H9 (cell line): ENCODE results near the gene CUEDC1. TPM values are rescaled to one million over a fixed set of nuclear protein-coding genes. Genes with fewer than 3 reads are reported as not detected.

Experiments
- DNase-seq: peaks from one replicate; pipeline ENCODE4 v3.0.0-alpha.2; 2017
- H2AFZ ChIP-seq: one replicate; pipeline ENCODE4 v1.6.1; 2013; ENCODE audit warnings: mild to moderate bottlenecking, low read length, control low read depth, moderate library complexity
- H2AK5ac ChIP-seq: 2 replicates; pipeline ENCODE4 v1.6.1; 2013; ENCODE audit warnings: low read length, control low read depth, mixed read lengths; ENCODE audit not compliant: insufficient read length
- H2BK120ac ChIP-seq: one replicate; pipeline ENCODE4 v1.6.1; 2013; ENCODE audit warnings: low read depth, mild to moderate bottlenecking, low read length, control low read depth, inconsistent platforms; ENCODE audit not compliant: poor library complexity, severe bottlenecking
- H2BK12ac ChIP-seq: 2 replicates; pipeline ENCODE4 v1.6.1; 2013; ENCODE audit warnings: low read length, control low read depth, mixed read lengths, low read depth; ENCODE audit not compliant: insufficient read length
- H2BK15ac ChIP-seq: 2 replicates; pipeline ENCODE4 v1.6.1; 2013; ENCODE audit warnings: low read depth, low read length, control low read depth
- H2BK20ac ChIP-seq: one replicate; pipeline ENCODE4 v1.6.1; 2013; ENCODE audit warnings: low read depth, mild to moderate bottlenecking, low read length, control low read depth, inconsistent platforms; ENCODE audit not compliant: poor library complexity, severe bottlenecking
- H2BK5ac ChIP-seq: 2 replicates; pipeline ENCODE4 v1.6.1; 2013; ENCODE audit warnings: low read length, control low read depth, mixed read lengths; ENCODE audit not compliant: insufficient read length
- H3K14ac ChIP-seq: 2 replicates; pipeline ENCODE4 v1.6.1; 2013; ENCODE audit warnings: low read length, control low read depth; ENCODE audit not compliant: insufficient read depth
- H3K18ac ChIP-seq: 2 replicates; pipeline ENCODE4 v1.6.1; 2013; ENCODE audit warnings: low read depth, mild to moderate bottlenecking, mixed read lengths, low read length, control low read depth; ENCODE audit not compliant: insufficient read length
- H3K23ac ChIP-seq: 2 replicates; pipeline ENCODE4 v1.6.1; 2013; ENCODE audit warnings: low read length, control low read depth, mixed read lengths, low read depth; ENCODE audit not compliant: insufficient read length
- H3K23me2 ChIP-seq: 2 replicates; pipeline ENCODE4 v1.6.1; 2013; ENCODE audit warnings: low read depth, mild to moderate bottlenecking, mixed read lengths, low read length, control low read depth; ENCODE audit not compliant: insufficient read length, poor library complexity, severe bottlenecking
- H3K27ac ChIP-seq: 2 replicates; pipeline ENCODE4 v1.5.1; 2013; ENCODE audit warnings: low read length, control low read depth, mixed read lengths, low read depth; ENCODE audit not compliant: insufficient read length
- H3K27me3 ChIP-seq: 2 replicates; pipeline ENCODE4 v1.6.1; 2013; ENCODE audit warnings: low read length, control low read depth, inconsistent platforms; ENCODE audit not compliant: insufficient read depth
- H3K4ac ChIP-seq: 2 replicates; pipeline ENCODE4 v1.6.1; 2013; ENCODE audit warnings: low read depth, mild to moderate bottlenecking, control low read depth, inconsistent platforms, low read length, moderate library complexity
- H3K4me1 ChIP-seq: 2 replicates; pipeline ENCODE4 v1.6.1; 2013; ENCODE audit warnings: low read length, control low read depth, inconsistent platforms; ENCODE audit not compliant: insufficient read depth
- H3K4me2 ChIP-seq: 2 replicates; pipeline ENCODE4 v1.6.1; 2013; ENCODE audit warnings: low read length, control low read depth, mixed read lengths; ENCODE audit not compliant: insufficient read length, insufficient read depth
- H3K56ac ChIP-seq: 2 replicates; pipeline ENCODE4 v1.6.1; 2013; ENCODE audit warnings: low read depth, mild to moderate bottlenecking, mixed read lengths, low read length, control low read depth; ENCODE audit not compliant: insufficient read length
- H3K79me1 ChIP-seq: 2 replicates; pipeline ENCODE4 v1.6.1; 2013; ENCODE audit warnings: low read depth, mild to moderate bottlenecking, moderate library complexity, low read length, control low read depth, inconsistent platforms; ENCODE audit not compliant: insufficient read depth, poor library complexity, severe bottlenecking
- H3K79me2 ChIP-seq: 2 replicates; pipeline ENCODE4 v1.6.1; 2013; ENCODE audit warnings: low read length, control low read depth, inconsistent platforms; ENCODE audit not compliant: insufficient read depth
- H3K9ac ChIP-seq: 2 replicates; pipeline ENCODE4 v1.6.1; 2013; ENCODE audit warnings: low read length, control low read depth, mixed read lengths; ENCODE audit not compliant: insufficient read length; ENCODE audit errors: extremely low read depth
- H3K9me3 ChIP-seq: one replicate; pipeline ENCODE4 v1.6.1; 2013; ENCODE audit warnings: low read depth, low read length, inconsistent platforms; ENCODE audit not compliant: control insufficient read depth
- H3T11ph ChIP-seq: one replicate; pipeline ENCODE4 v1.6.1; 2013; ENCODE audit warnings: mild to moderate bottlenecking, low read length, control low read depth, inconsistent platforms
- H4K20me1 ChIP-seq: one replicate; pipeline ENCODE4 v1.6.1; 2013; ENCODE audit not compliant: control insufficient read depth, insufficient read length, insufficient read depth
- H4K5ac ChIP-seq: 2 replicates; pipeline ENCODE4 v1.6.1; 2013; ENCODE audit warnings: low read depth, mild to moderate bottlenecking, mixed read lengths, low read length, control low read depth; ENCODE audit not compliant: insufficient read length
- H4K8ac ChIP-seq: replicated peaks from 2 replicates; pipeline ENCODE4 v1.6.1; 2013; ENCODE audit warnings: low read length, control low read depth, mixed read lengths, low read depth; ENCODE audit not compliant: insufficient read length
- H4K91ac ChIP-seq: 2 replicates; pipeline ENCODE4 v1.6.1; 2013; ENCODE audit warnings: low read depth, mild to moderate bottlenecking, moderate library complexity, mixed read lengths, low read length, control low read depth; ENCODE audit not compliant: insufficient read length
- H3K27ac Mint-ChIP-seq, 3 experiments: 2 replicates in 2 of 3; 3 replicates in 1 of 3; pipeline ENCODE4 v1.8.0; 2020 to 2021; ENCODE audit warnings: mixed read lengths in 3 of 3, mild to moderate bottlenecking in 1 of 3, moderate library complexity in 1 of 3
- H3K27me3 Mint-ChIP-seq: 2 replicates; pipeline ENCODE4 v1.8.0; 2021; ENCODE audit warnings: low read depth, mild to moderate bottlenecking, moderate library complexity, mixed read lengths
- H3K36me3 Mint-ChIP-seq, 3 experiments: 2 replicates in 2 of 3; 3 replicates in 1 of 3; pipeline ENCODE4 v1.8.0; 2020 to 2021; ENCODE audit warnings: low read depth in 3 of 3, mixed read lengths in 3 of 3; ENCODE audit not compliant: insufficient read depth in 1 of 3
- H3K4me1 Mint-ChIP-seq, 2 experiments: 2 replicates each; pipeline ENCODE4 v1.8.0; 2020; ENCODE audit warnings: mixed read lengths in 2 of 2
- H3K4me3 Mint-ChIP-seq, 2 experiments: 2 replicates in 1 of 2; 3 replicates in 1 of 2; pipeline ENCODE4 v1.8.0; 2020 to 2021; ENCODE audit warnings: mild to moderate bottlenecking in 2 of 2, mixed read lengths in 2 of 2, moderate library complexity in 1 of 2
- H3K9me3 Mint-ChIP-seq, 2 experiments: 2 replicates in 1 of 2; 3 replicates in 1 of 2; pipeline ENCODE4 v1.8.0; 2020; ENCODE audit warnings: mild to moderate bottlenecking in 2 of 2, mixed read lengths in 2 of 2, moderate library complexity in 1 of 2
- CTCF ChIP-seq: fragments of 200-600 bp; sonication (generic); conservative IDR thresholded peaks from 3 replicates; pipeline ENCODE4 v1.8.0; 2021; ENCODE audit warnings: antibody characterized with exemption, mild to moderate bottlenecking
- WGBS: extraction: QIAGEN DNeasy Blood & Tissue Kit; methylation state at CpG from one replicate; pipeline ENCODE4 v1.1.7; 2013; ENCODE audit warnings: missing lambda C conversion rate, low lambda C conversion rate, mixed read lengths; ENCODE audit not compliant: insufficient read length; ENCODE audit errors: extremely low coverage; 5-methylcytosine and 5-hydroxymethylcytosine counted together
- total RNA-seq: library from RNA; stranded (reverse); gene quantifications from 2 replicates; pipeline ENCODE4 v1.2.1, GENCODE V29; 2021

Gene CUEDC1
- total RNA-seq, 1 experiment from 2014 or later: 7.3 TPM

GRCh38 chr17:57899391-57899790 lies 55.8 kb downstream of the CUEDC1 start:
- Histone ChIP-seq H3K9me3 (no peaks in the 10 kb centered on the region), H4K20me1 (no peaks in the 10 kb centered on the region), H3K14ac (no peak overlapping the region), H2BK120ac (no peak overlapping the region), H2BK20ac (no peak overlapping the region), H4K8ac (no peak overlapping the region), H3K4me2 (no peak overlapping the region), H3K18ac (no peak overlapping the region), H4K5ac (no peak overlapping the region), H3T11ph (no peak overlapping the region), H2AFZ (no peak overlapping the region), H2BK15ac (no peak overlapping the region), H3K23me2 (no peaks in the 10 kb centered on the region), H3K4ac (no peak overlapping the region), H3K4me1 (no peaks in the 10 kb centered on the region; the same call in 1 of the 2 replicates), H3K56ac (no peak overlapping the region), H3K79me2 (no peaks in the 10 kb centered on the region), H3K9ac (no peak overlapping the region), H2BK12ac (no peak overlapping the region), H2AK5ac (no peak overlapping the region), H4K91ac (no peak overlapping the region), H3K27ac (no peak overlapping the region), H3K79me1 (no peaks in the 10 kb centered on the region), H3K27me3 (no peaks in the 10 kb centered on the region), H3K23ac (no peak overlapping the region), H2BK5ac (no peak overlapping the region)
- DNase-seq: no peak
- H3K4me1 Mint-ChIP-seq: peaks cover 40 to 50% of the 10 kb centered on the region in 2 experiments
- H3K9me3 Mint-ChIP-seq: no peaks in the 10 kb centered on the region; a peak in 1 of 5 replicates
- TF ChIP-seq CTCF: no peak
- H3K36me3 Mint-ChIP-seq: no peaks in the 10 kb centered on the region
- no CpG with 5 or more reads among the region's 8 CpGs for WGBS
- peak overlapping the region in 1 of 2 experiments; percentile 43; a peak in 1 of 5 replicates for H3K4me3 Mint-ChIP-seq
- no peaks in the 10 kb centered on the region for H3K27me3 Mint-ChIP-seq
- H3K27ac Mint-ChIP-seq: peak overlapping the region; percentile 40 to 96 (median 80)
